Mucosa of descending colon (tissue), 3 donors: ENCODE results near the gene MAGI2. TPM values are rescaled to one million over a fixed set of nuclear protein-coding genes. Genes with fewer than 3 reads are reported as not detected.

Source experiments
- ATAC-seq: fragments of 200-7000 bp; cut with Tn5 transposase; one replicate; pipeline ENCODE4 v1.9.1; 2020; ENCODE audit warnings: mild to moderate bottlenecking, moderate library complexity
- DNase-seq, 3 donors: peaks; one replicate each; pipeline ENCODE4 v3.0.0-alpha.2; 2020
- H3K36me3 ChIP-seq: fragments of 200-600 bp; one replicate; pipeline ENCODE4 v1.8.0; 2021; ENCODE audit warnings: low read depth, mild to moderate bottlenecking
- H3K4me1 ChIP-seq: fragments of 200-600 bp; one replicate; pipeline ENCODE4 v1.8.0; 2021; ENCODE audit warnings: low read depth, mild to moderate bottlenecking
- H3K4me3 ChIP-seq: fragments of 200-600 bp; one replicate; pipeline ENCODE4 v1.8.0; 2021; ENCODE audit warnings: mild to moderate bottlenecking
- H3K9me3 ChIP-seq: fragments of 200-600 bp; one replicate; pipeline ENCODE4 v1.8.0; 2021; ENCODE audit warnings: mild to moderate bottlenecking
- intact Hi-C, 2 donors: fragments of 100-400 bp; cut with DNase I in 1 of 2; cut with micrococcal nuclease in 1 of 2; formaldehyde crosslinking; loops; one replicate each; pipeline versions ENCODE4 v1.11.0 to v1.11.1; 2022; cut with DNase I, micrococcal nuclease
- total RNA-seq, 3 donors: library from RNA; stranded (reverse); fragmentation: NEBNext Ultra II Directional in 2 of 3; extraction: Animal tissue kit (Norgen Biotek cat#: 25700) in 2 of 3; gene quantifications; one replicate each; pipeline versions ENCODE4 v1.2.1 to v1.2.4, GENCODE V29; 2021 to 2023
- TF ChIP-seq, protein P1 (sequence below): fragments of 200-600 bp; IDR thresholded peaks from one replicate; pipeline ENCODE4 v1.8.0; 2022; ENCODE audit warnings: antibody characterized with exemption, mild to moderate bottlenecking
- donor health status: DM: no; HTN: no; CAD: no; lungs with moderate emphysema.
- donor health status: DM: no; HTN: no; CAD: no.
- donor health status: DM: no; HTN: yes; CAD: no.

MAGI2 gene
- total RNA-seq, 3 donors from 2014 or later: 1.9 to 14.5 (median 2.7) TPM

DNA sequence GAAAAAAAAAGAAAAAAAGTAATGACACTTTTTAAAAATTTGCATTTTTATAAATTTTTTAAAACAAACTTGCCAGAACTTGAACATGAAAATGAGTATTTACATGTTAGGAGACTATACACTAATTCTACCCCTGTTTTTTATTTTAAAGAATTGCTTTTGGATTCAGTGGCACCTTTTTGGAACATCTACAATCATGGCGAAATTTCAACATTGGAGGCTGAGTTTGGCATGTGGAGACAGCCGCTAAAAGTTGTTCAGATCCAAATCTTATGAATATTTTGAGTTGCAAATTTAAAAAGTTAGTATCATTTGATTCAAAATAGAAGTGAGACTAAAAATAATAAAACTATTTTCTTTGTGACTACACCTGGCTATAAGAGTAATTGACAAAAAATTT, 804.2 kb downstream of the MAGI2 start:
- no peak for ATAC-seq

DNA sequence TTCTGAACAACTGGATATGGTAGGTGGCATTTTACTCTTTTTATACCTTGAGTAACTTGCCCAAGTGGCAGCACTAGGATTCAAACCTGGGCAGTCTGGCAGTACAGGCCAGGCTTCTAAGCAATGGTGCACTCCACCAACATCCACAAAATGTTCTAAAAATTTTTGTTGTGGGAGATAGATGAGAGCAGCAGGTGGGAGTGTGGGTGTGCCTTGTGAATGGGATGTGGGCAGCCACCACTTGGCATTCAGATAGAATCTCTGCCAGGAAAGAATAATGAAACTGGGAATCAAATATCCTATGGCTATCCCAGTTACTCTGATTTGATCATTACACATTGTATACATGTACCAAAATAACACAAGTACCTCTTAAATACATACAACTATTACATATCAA, 810.7 kb downstream of the MAGI2 start:
- no peaks in the 10 kb centered on the region for H3K36me3 ChIP-seq
- no peaks in the 10 kb centered on the region for H3K9me3 ChIP-seq
- ATAC-seq (no peak), DNase-seq (no peak)
- H3K4me1 ChIP-seq: no peaks in the 10 kb centered on the region
- TF ChIP-seq, protein P1, sequence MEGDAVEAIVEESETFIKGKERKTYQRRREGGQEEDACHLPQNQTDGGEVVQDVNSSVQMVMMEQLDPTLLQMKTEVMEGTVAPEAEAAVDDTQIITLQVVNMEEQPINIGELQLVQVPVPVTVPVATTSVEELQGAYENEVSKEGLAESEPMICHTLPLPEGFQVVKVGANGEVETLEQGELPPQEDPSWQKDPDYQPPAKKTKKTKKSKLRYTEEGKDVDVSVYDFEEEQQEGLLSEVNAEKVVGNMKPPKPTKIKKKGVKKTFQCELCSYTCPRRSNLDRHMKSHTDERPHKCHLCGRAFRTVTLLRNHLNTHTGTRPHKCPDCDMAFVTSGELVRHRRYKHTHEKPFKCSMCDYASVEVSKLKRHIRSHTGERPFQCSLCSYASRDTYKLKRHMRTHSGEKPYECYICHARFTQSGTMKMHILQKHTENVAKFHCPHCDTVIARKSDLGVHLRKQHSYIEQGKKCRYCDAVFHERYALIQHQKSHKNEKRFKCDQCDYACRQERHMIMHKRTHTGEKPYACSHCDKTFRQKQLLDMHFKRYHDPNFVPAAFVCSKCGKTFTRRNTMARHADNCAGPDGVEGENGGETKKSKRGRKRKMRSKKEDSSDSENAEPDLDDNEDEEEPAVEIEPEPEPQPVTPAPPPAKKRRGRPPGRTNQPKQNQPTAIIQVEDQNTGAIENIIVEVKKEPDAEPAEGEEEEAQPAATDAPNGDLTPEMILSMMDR: no peak
- intact Hi-C loops: no loop called here
- H3K4me3 ChIP-seq: no peak overlapping the region

More for the DNA sequence above, 804.2 kb downstream of the MAGI2 start:
- H3K4me3 ChIP-seq: no peak overlapping the region
- TF ChIP-seq, protein P1: no peak
- intact Hi-C loops: no loop called here
- no peaks in the 10 kb centered on the region for H3K4me1 ChIP-seq
- no peak for DNase-seq
- no peaks in the 10 kb centered on the region for H3K9me3 ChIP-seq
- H3K36me3 ChIP-seq: no peaks in the 10 kb centered on the region

DNA sequence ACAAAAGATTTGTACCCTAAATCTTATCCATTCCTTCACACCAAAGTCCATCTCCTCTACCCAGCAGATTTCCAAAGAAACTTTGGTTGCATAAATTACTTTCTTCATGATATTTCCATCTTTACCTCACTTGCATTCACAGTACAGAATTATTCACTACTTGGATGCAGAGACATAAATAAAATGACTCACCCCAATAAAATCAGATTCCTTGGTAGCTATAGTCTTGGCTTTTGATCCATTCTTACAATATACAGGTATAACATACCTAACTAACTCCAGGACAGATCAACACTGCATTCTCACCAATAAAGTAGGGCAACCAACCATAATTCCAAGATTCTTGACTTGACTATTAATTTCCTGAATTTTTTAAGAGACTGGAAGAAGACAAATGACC, 815.1 kb downstream of the MAGI2 start:
- Histone ChIP-seq H3K36me3 (no peaks in the 10 kb centered on the region), H3K4me3 (no peak overlapping the region), H3K9me3 (no peaks in the 10 kb centered on the region), H3K4me1 (no peaks in the 10 kb centered on the region)
- TF ChIP-seq, protein P1: no peak
- intact Hi-C loops: no loop called here
- ATAC-seq (no peak), DNase-seq (no peak)

DNA sequence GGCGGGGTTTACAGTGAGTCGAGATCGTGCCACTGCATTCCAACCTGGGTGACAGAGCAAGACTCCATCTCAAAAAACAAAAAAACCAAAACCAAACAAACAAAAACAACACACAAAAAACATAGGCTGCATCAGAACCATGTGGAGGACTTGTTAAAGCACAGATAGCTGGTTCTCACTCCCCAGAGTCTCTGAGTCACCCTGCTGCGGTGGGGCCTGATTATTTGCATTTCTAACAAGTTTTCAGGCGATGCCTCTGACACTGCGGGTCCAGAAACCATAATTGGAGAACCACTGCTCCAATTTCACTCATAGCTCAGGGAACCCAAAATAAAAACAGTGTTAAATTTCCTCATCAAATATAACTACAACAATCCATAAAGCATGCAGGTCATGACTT, 816.7 kb downstream of the MAGI2 start:
- no peaks in the 10 kb centered on the region for H3K9me3 ChIP-seq
- H3K4me3 ChIP-seq: no peak overlapping the region
- ATAC-seq: no peak
- no peaks in the 10 kb centered on the region for H3K4me1 ChIP-seq
- intact Hi-C loops: no loop called here
- no peak for DNase-seq
- TF ChIP-seq, protein P1: no peak
- H3K36me3 ChIP-seq: no peaks in the 10 kb centered on the region

DNA sequence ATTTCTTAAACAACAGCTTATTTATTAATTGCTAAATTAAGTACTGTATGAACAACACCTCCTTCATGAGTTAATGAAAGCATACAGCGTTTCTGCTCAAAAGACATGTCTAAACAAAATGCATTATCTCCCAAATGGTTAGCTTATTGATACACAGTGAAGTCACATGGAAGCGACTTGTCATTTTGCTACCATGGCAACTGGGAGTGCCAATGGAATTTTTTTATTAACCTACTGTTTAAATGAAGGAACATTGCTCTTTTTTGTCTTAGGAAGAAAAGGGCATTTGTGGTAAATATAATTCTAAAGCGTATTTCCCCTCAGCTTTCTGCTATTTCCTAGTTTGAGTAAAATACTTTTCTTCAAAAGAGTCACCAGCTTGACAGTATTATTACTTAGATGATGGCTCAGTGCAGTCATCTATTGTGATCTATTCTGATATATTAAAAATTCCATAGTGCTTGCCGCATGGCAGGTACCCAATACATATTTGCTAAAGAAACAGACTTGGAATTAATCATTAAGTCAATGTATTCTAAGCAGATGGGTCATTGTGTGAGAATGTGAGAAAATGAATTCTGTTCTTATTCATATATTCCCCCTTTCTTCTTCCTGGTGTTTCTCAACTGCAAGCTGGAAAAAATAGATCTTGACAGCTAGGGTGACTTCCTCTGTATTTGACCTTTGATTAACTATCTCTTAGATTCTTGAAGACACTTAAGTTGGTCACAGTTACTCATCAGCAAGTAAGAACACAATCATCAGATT, 818.3 kb downstream of the MAGI2 start:
- no peak overlapping the region for H3K4me3 ChIP-seq
- H3K4me1 ChIP-seq: no peaks in the 10 kb centered on the region
- H3K9me3 ChIP-seq: no peaks in the 10 kb centered on the region
- H3K36me3 ChIP-seq: no peaks in the 10 kb centered on the region
- TF ChIP-seq, protein P1: no peak
- DNase-seq (no peak), ATAC-seq (no peak)
- intact Hi-C loops: no loop called here
